LNCaP clone FGC (cell line): ENCODE measurements around the gene NOTUM.

ENCODE experiments used
- DNase-seq: peaks from one replicate; pipeline ENCODE4 v3.0.0-alpha.2; 2011; ENCODE audit warnings: low read depth
- H3K4me3 ChIP-seq: 2 replicates; pipeline ENCODE4 v1.5.1; 2011; ENCODE audit warnings: mild to moderate bottlenecking, low read depth, low read length, control low read depth
- TF ChIP-seq, protein P1 (sequence below): IDR thresholded peaks from 2 replicates; pipeline ENCODE4 v1.5.1; 2012; ENCODE audit warnings: mild to moderate bottlenecking; ENCODE audit not compliant: control insufficient read depth, insufficient read depth; ENCODE audit errors: extremely low read depth

Gene NOTUM

DNA sequence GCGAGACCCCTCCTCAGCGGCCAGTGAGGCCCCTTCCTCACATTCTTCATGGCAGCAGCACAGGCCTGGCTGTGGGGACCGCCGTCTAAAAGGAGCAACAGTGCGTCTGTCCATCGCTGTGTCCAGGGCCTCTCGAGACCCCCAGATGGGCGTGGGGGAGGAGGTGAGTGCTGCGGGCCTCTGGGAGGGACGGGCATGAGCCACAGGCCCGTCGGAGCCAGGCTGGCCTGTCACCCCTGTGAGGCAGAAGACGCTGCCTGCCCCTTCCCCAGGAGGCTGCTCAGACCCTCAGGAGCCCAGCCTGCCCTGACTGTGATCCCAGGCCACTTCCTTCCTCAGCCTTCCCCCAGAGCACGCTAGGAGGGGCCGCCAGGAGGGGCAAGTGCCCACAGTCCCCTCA, 21.8 kb downstream of the NOTUM start:
- no peak for DNase-seq
- no peak overlapping the region for H3K4me3 ChIP-seq

GRCh38 chr17:81935709-81936084, 25.3 kb downstream of the NOTUM start:
- H3K4me3 ChIP-seq, result peak overlapping the region; percentile 96
- TF ChIP-seq, protein P1, sequence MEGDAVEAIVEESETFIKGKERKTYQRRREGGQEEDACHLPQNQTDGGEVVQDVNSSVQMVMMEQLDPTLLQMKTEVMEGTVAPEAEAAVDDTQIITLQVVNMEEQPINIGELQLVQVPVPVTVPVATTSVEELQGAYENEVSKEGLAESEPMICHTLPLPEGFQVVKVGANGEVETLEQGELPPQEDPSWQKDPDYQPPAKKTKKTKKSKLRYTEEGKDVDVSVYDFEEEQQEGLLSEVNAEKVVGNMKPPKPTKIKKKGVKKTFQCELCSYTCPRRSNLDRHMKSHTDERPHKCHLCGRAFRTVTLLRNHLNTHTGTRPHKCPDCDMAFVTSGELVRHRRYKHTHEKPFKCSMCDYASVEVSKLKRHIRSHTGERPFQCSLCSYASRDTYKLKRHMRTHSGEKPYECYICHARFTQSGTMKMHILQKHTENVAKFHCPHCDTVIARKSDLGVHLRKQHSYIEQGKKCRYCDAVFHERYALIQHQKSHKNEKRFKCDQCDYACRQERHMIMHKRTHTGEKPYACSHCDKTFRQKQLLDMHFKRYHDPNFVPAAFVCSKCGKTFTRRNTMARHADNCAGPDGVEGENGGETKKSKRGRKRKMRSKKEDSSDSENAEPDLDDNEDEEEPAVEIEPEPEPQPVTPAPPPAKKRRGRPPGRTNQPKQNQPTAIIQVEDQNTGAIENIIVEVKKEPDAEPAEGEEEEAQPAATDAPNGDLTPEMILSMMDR, result no peak

More for the DNA sequence above, 21.8 kb downstream of the NOTUM start:
- TF ChIP-seq, protein P1, result no peak

DNA sequence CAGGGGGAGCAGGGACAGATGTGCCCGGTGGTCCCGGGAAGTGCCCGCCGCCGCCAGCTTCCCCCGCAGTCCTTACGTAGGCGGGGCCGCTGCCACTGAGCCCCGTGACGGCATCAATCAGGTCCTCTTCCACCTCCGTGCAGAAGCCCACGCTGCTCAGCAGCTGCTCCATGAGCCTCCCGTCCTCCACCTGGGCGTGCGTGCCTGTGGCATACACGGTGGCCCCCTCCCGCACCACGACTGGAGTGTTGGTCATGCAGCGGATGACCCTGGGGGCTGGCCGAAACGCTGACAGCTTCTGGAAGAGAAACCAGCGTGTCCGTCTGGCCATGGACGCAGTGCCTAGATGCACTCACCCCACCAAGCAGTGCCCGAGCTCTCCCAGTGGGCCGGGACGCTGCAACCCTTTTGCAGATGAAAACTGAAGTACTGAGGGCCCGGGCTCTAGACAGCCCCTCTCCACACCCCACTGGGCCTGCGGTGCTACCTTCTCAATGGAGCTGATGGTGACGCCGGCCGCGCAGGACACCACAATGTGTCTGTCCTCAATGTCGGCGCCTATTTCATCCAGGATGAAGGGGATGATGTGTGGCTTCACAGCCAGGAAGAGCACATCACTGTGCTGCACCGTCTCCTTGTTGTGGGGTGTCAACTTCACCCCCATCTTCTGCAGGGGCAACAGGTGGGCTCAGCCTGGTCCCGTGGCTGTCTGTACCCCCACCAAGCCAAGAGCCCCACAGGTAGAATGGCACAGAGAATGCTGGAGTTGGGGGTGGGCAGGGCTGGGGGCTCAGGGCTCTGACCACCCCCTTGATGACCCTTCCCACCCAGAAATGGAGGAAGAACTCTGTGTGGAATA, 25.9 kb downstream of the NOTUM start:
- no peak overlapping the region for H3K4me3 ChIP-seq
- TF ChIP-seq, protein P1, result no peak
- DNase-seq, result no peak

More at GRCh38 chr17:81935709-81936084, 25.3 kb downstream of the NOTUM start:
- no peak for DNase-seq

DNA sequence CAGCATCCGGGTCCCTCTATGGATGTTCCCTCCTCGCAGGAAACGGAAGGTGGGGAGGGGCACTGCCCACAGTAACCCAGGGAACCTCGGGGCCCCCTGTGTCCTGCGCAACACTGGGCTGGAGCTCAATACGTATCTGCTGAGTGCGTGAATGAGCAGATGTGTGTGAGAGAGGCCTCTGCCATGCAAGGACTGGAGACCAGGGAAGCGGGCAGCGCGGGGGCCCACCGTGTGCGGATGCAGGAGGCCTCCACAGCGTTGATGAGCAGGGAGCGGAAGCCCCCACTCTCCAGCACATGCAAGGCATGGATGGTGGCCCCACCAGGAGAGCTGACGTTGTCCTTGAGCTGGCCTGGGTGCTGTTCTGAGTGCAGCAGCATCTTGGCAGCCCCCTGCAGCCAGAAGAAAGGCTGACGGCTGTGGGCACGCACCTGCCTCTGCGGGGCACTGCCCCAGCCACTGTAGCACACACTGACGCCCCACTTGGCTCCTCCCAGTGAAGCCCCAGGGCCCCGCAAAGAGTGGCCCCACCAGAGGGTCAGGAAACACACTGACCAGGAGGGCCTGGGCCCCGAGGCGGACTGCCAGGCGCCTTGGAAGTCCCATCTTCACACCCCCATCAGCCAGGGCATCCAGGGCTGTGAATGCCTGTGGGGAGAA, 26.8 kb downstream of the NOTUM start:
- no peak for DNase-seq
- no peak overlapping the region for H3K4me3 ChIP-seq
- TF ChIP-seq, protein P1, result no peak

- H3K4me3 ChIP-seq, result no peak overlapping the region
- no peak for DNase-seq
- TF ChIP-seq, protein P1, result no peak
These were observed 27.7 kb downstream of the NOTUM start for GRCh38 chr17:81933178-81933699.

DNA sequence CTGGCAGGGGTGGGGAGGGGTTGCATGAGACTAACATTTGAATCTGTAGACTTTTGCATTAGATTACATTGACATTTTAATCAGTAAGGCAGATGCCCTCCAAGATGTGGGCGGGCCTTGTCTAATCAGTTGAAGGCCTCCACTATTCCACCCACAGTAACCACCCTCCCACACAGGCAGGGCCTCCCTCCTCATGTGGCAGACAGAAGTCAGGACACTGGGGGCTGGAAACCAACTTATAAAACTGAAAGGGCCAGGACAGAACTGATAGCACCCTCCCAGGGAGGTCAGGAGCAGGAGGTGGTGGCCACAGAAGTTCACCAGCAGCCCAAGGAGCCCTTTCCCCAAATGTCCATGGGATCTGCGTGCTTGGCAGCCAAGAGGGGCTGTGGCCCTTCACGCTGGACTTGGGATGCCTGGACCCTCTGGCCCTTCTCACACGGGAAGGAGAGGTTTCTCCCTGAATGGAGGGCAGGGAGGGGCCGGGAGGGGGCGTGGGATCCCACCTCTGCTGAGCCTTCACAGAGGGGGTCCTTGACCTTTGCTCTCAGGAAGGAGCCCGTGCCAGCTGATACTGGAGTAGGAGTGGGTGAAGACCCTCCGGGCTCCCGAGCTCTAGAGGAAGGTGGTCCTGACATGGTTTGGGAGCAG, 28.5 kb downstream of the NOTUM start:
- H3K4me3 ChIP-seq, result no peak overlapping the region
- DNase-seq, result no peak
- TF ChIP-seq, protein P1, result no peak
